HepG2 (cell line): ENCODE results near the gene GGT7. TPM values are rescaled to one million over a fixed set of nuclear protein-coding genes. Genes with fewer than 3 reads are reported as not detected.
A peak's percentile ranks its signal among the peaks of the same experiment; 100 is the strongest.

Experiments used
- AFF4 ChIP-seq: sonication (generic); formaldehyde crosslinking; IDR thresholded peaks from 2 replicates; pipeline ENCODE4 v1.4.0; 2020; ENCODE audit warnings: missing genetic modification reagents
- E2F1 ChIP-seq: sonication (generic); formaldehyde crosslinking; IDR thresholded peaks from 2 replicates; pipeline ENCODE4 v1.5.0; 2020; ENCODE audit warnings: missing genetic modification reagents
- HOXA5 ChIP-seq: sonication (generic); formaldehyde crosslinking; IDR thresholded peaks from 2 replicates; pipeline ENCODE4 v1.4.0; 2020; ENCODE audit warnings: missing genetic modification reagents
- LBX2 ChIP-seq: sonication (generic); formaldehyde crosslinking; IDR thresholded peaks from 2 replicates; pipeline ENCODE4 v1.5.0; 2020; ENCODE audit warnings: missing genetic modification reagents, mild to moderate bottlenecking, borderline replicate concordance
- PHF20 ChIP-seq: sonication (generic); formaldehyde crosslinking; IDR thresholded peaks from 2 replicates; pipeline ENCODE4 v1.5.0; 2020; ENCODE audit warnings: mild to moderate bottlenecking, missing genetic modification reagents
- PRDM10 ChIP-seq: sonication (generic); formaldehyde crosslinking; IDR thresholded peaks from 2 replicates; pipeline ENCODE4 v1.4.0; 2020; ENCODE audit warnings: low read depth, missing genetic modification reagents
- PRMT3 ChIP-seq: sonication (generic); formaldehyde crosslinking; IDR thresholded peaks from 2 replicates; pipeline ENCODE4 v1.8.1; 2022; ENCODE audit warnings: low read depth, mild to moderate bottlenecking, moderate library complexity, missing genetic modification reagents, borderline replicate concordance
- PRPF4 ChIP-seq: fragments of 200-400 bp; formaldehyde crosslinking; IDR thresholded peaks from 2 replicates; pipeline ENCODE4 v1.6.1; 2016; ENCODE audit warnings: low read length, low read depth; ENCODE audit not compliant: poor library complexity, severe bottlenecking
- SAFB2 ChIP-seq: sonication (generic); formaldehyde crosslinking; IDR thresholded peaks from 2 replicates; pipeline ENCODE4 v1.5.1; 2020; ENCODE audit warnings: missing genetic modification reagents, low read depth, mild to moderate bottlenecking, borderline replicate concordance
- ZNF275 ChIP-seq: sonication (generic); formaldehyde crosslinking; IDR thresholded peaks from 2 replicates; pipeline ENCODE4 v1.8.0; 2022; ENCODE audit warnings: missing genetic modification reagents, mild to moderate bottlenecking, inconsistent platforms, borderline replicate concordance
- ZNF432 ChIP-seq: sonication (generic); formaldehyde crosslinking; IDR thresholded peaks from 2 replicates; pipeline ENCODE4 v1.5.0; 2020; ENCODE audit warnings: missing genetic modification reagents, mild to moderate bottlenecking, borderline replicate concordance
- ZNF501 ChIP-seq: sonication (generic); formaldehyde crosslinking; IDR thresholded peaks from 2 replicates; pipeline ENCODE4 v1.5.1; 2020; ENCODE audit warnings: mild to moderate bottlenecking, moderate library complexity, missing genetic modification reagents
- ZNF782 ChIP-seq: sonication (generic); formaldehyde crosslinking; IDR thresholded peaks from 2 replicates; pipeline ENCODE4 v1.4.0; 2020; ENCODE audit warnings: missing genetic modification reagents, mild to moderate bottlenecking, borderline replicate concordance
- polyA plus RNA-seq, 8 experiments: library from polyadenylated mRNA; depleted of rRNA in 3 of 8; stranded (reverse) in 7 of 8; unstranded in 1 of 8; fragments of >200 nt; fragmentation: Illumina TruSeq in 4 of 8; extraction: Trizol in 4 of 8; gene quantifications; 2 replicates each; pipeline versions ENCODE4 v1.2.1 to v1.2.3, GENCODE V29; 2011 to 2016; ENCODE audit warnings: low read depth in 4 of 8, missing spikeins in 1 of 8, mixed read lengths in 1 of 8; ENCODE audit not compliant: insufficient read depth in 1 of 8
- total RNA-seq, 5 experiments: library from RNA; depleted of rRNA; stranded (reverse); fragments of >200 nt; fragmentation: Illumina TruSeq; extraction: Trizol; gene quantifications; 2 replicates each; pipeline ENCODE4 v1.2.3, GENCODE V29; 2016; ENCODE audit warnings: low read depth in 1 of 5

Gene GGT7
- total and polyA plus RNA-seq, 2 of the 13 experiments (the other 11 are each of a cell fraction or from before 2014, with no cell fraction given), result 6.6 to 23.0 TPM

GRCh38 chr20:34825530-34826362, 46.9 kb downstream of the GGT7 start, which contains the start of gene NCOA6 (continued):
- TF ChIP-seq HOXA5 (CRISPR knock-in tag) (0 out of 2 replicates have a peak, but pooled peaks have one; percentile 67), E2F1 (peak; percentile 76), PRPF4 (no peak), LBX2 (CRISPR knock-in tag) (peak; percentile 16; the same call in 1 of the 2 replicates), PRMT3 (CRISPR knock-in tag) (no peak), PRDM10 (CRISPR knock-in tag) (peak; percentile 64; the same call in 1 of the 2 replicates), ZNF432 (CRISPR knock-in tag) (no peak), ZNF782 (no peak), ZNF275 (0 out of 2 replicates have a peak, but pooled peaks have one; percentile 29), ZNF501 (CRISPR knock-in tag) (peak; percentile 28; the same call in 1 of the 2 replicates), AFF4 (no peak), PHF20 (CRISPR knock-in tag) (0 out of 2 replicates have a peak, but pooled peaks have one; percentile 14), SAFB2 (CRISPR knock-in tag) (no peak)
